ENCODE data around the gene ST7. TPM values are rescaled to one million over a fixed set of nuclear protein-coding genes. Genes with fewer than 3 reads are reported as not detected.
"Not testable (repeated sequence)": the region's sequence is repeated elsewhere in the genome, so short reads cannot be mapped to it uniquely, and the experiment has no call there.

Gene ST7
- polyA plus RNA-seq, 4 donors = 24.0 to 27.5 (median 26.1) TPM

GRCh38 chr7:117245703-117246102 lies 292.4 kb downstream of the ST7 start:
- DNase-seq (ENCODE audit: low read depth in 4 of 4, low spot score in 2 of 4) = not testable (repeated sequence)

- DNase-seq (ENCODE audit: low read depth in 4 of 4, low spot score in 2 of 4) = no peak
Observed at GRCh38 chr7:117247809-117248208, 294.5 kb downstream of the ST7 start.

- DNase-seq (ENCODE audit: low read depth in 4 of 4, low spot score in 2 of 4) = no peak
Observed at GRCh38 chr7:117248829-117249228, 295.5 kb downstream of the ST7 start.

- DNase-seq (ENCODE audit: low read depth in 4 of 4, low spot score in 2 of 4) = no peak
Observed at GRCh38 chr7:117249696-117250095, 296.4 kb downstream of the ST7 start.

- no peak for DNase-seq (ENCODE audit: low read depth in 4 of 4, low spot score in 2 of 4)
Observed at GRCh38 chr7:117250245-117250644, 296.9 kb downstream of the ST7 start.

- DNase-seq (ENCODE audit: low read depth in 4 of 4, low spot score in 2 of 4) = no peak
Observed at GRCh38 chr7:117250801-117251200, 297.5 kb downstream of the ST7 start.

GRCh38 chr7:117251687-117252086 lies 298.4 kb downstream of the ST7 start:
- no peak for DNase-seq (ENCODE audit: low read depth in 4 of 4, low spot score in 2 of 4)

- DNase-seq (ENCODE audit: low read depth in 4 of 4, low spot score in 2 of 4) = no peak
Observed at GRCh38 chr7:117259615-117260014, 306.3 kb downstream of the ST7 start.

- DNase-seq (ENCODE audit: low read depth in 4 of 4, low spot score in 2 of 4) = no peak
Observed at GRCh38 chr7:117262546-117262945, 309.2 kb downstream of the ST7 start.

GRCh38 chr7:117264716-117265115 lies 311.4 kb downstream of the ST7 start:
- no peak for DNase-seq (ENCODE audit: low read depth in 4 of 4, low spot score in 2 of 4)

GRCh38 chr7:117269417-117269816 lies 316.1 kb downstream of the ST7 start:
- no peak for DNase-seq (ENCODE audit: low read depth in 4 of 4, low spot score in 2 of 4)

- DNase-seq (ENCODE audit: low read depth in 4 of 4, low spot score in 2 of 4) = no peak
Observed at GRCh38 chr7:117269886-117270285, 316.6 kb downstream of the ST7 start.

- DNase-seq (ENCODE audit: low read depth in 4 of 4, low spot score in 2 of 4) = no peak
Observed at GRCh38 chr7:117270371-117270770, 317.1 kb downstream of the ST7 start.

GRCh38 chr7:117271566-117271965 lies 318.3 kb downstream of the ST7 start:
- no peak for DNase-seq (ENCODE audit: low read depth in 4 of 4, low spot score in 2 of 4)

GRCh38 chr7:117272017-117272759 lies 318.9 kb downstream of the ST7 start:
- no peak for DNase-seq (ENCODE audit: low read depth in 4 of 4, low spot score in 2 of 4)

GRCh38 chr7:117273325-117273724 lies 320.0 kb downstream of the ST7 start:
- no peak for DNase-seq (ENCODE audit: low read depth in 4 of 4, low spot score in 2 of 4)

- peak in 2 of 4 donors; percentile 8 to 17 for DNase-seq (ENCODE audit: low read depth in 4 of 4, low spot score in 2 of 4)
Observed at GRCh38 chr7:117273814-117274225, 320.5 kb downstream of the ST7 start.

GRCh38 chr7:117274951-117275350 lies 321.6 kb downstream of the ST7 start:
- DNase-seq (ENCODE audit: low read depth in 4 of 4, low spot score in 2 of 4) = no peak

GRCh38 chr7:117277576-117277975 lies 324.3 kb downstream of the ST7 start:
- no peak for DNase-seq (ENCODE audit: low read depth in 4 of 4, low spot score in 2 of 4)

- DNase-seq (ENCODE audit: low read depth in 4 of 4, low spot score in 2 of 4) = no peak
Observed at GRCh38 chr7:117278040-117278439, 324.7 kb downstream of the ST7 start.

- no peak for DNase-seq (ENCODE audit: low read depth in 4 of 4, low spot score in 2 of 4)
Observed at GRCh38 chr7:117279203-117279602, 325.9 kb downstream of the ST7 start.
